CD4-positive, alpha-beta T cell (primary cell): ENCODE measurements around the gene FYCO1. TPM values are rescaled to one million over a fixed set of nuclear protein-coding genes. Genes with fewer than 3 reads are reported as not detected.

Experiments used
- ATAC-seq: fragments of 200-7000 bp; cut with Tn5 transposase; one replicate; pipeline ENCODE4 v1.10.0; 2022; ENCODE audit warnings: mild to moderate bottlenecking; ENCODE audit not compliant: poor library complexity
- CTCF ChIA-PET: fragments of 350-600 bp; sonication (Branson Sonifier 250); formaldehyde crosslinking; loops from one replicate; lab custom pipeline; 2021; ENCODE audit warnings: antibody characterized with exemption, inconsistent platforms; lab: Charles Lee
- POLR2A ChIA-PET: fragments of 350-600 bp; sonication (Branson Sonifier 250); formaldehyde crosslinking; loops from one replicate; lab custom pipeline; 2021; ENCODE audit warnings: antibody characterized with exemption, inconsistent platforms; lab: Charles Lee
- DNase-seq, 14 experiments: peaks; one replicate each; pipeline ENCODE4 v3.0.0-alpha.2; 2013 to 2020; ENCODE audit warnings: mixed read lengths in 2 of 14
- H3K27ac ChIP-seq, 2 donors: one replicate each; pipeline versions ENCODE4 v1.5.1 to v1.7.0; 2013; ENCODE audit warnings: low read length in 2 of 2, low read depth in 1 of 2, mild to moderate bottlenecking in 1 of 2
- H3K27me3 ChIP-seq, 2 experiments: 1 replicate in 1 of 2; 2 replicates in 1 of 2; pipeline versions ENCODE4 v1.6.1 to v1.7.0; 2013; ENCODE audit warnings: low read length in 2 of 2, control low read depth in 1 of 2, mild to moderate bottlenecking in 1 of 2, moderate library complexity in 1 of 2; ENCODE audit not compliant: insufficient read depth in 2 of 2, control insufficient read depth in 1 of 2
- H3K36me3 ChIP-seq: one replicate; pipeline ENCODE4 v1.6.1; 2013; ENCODE audit warnings: low read length, control low read depth; ENCODE audit not compliant: insufficient read depth
- H3K4me1 ChIP-seq: one replicate; pipeline ENCODE4 v1.6.1; 2013; ENCODE audit warnings: low read length, control low read depth; ENCODE audit not compliant: insufficient read depth
- H3K4me3 ChIP-seq: one replicate; pipeline ENCODE4 v1.5.1; 2013; ENCODE audit warnings: mild to moderate bottlenecking, low read length, moderate library complexity
- H3K9me3 ChIP-seq, 2 experiments: 1 replicate in 1 of 2; 2 replicates in 1 of 2; pipeline versions ENCODE4 v1.6.1 to v1.7.0; 2013; ENCODE audit warnings: low read length in 2 of 2, mild to moderate bottlenecking in 2 of 2, control low read depth in 1 of 2, moderate library complexity in 1 of 2; ENCODE audit not compliant: control insufficient read depth in 1 of 2, insufficient read depth in 1 of 2
- H3K27ac Mint-ChIP-seq: one replicate; pipeline ENCODE4 v1.8.0; 2020; ENCODE audit warnings: mixed read lengths
- H3K27me3 Mint-ChIP-seq: one replicate; pipeline ENCODE4 v1.8.0; 2021; ENCODE audit warnings: mixed read lengths
- H3K36me3 Mint-ChIP-seq: one replicate; pipeline ENCODE4 v1.8.0; 2021; ENCODE audit warnings: low read depth, mixed read lengths
- H3K4me1 Mint-ChIP-seq: one replicate; pipeline ENCODE4 v1.8.0; 2021; ENCODE audit warnings: low read depth, mixed read lengths
- H3K4me3 Mint-ChIP-seq: one replicate; pipeline ENCODE4 v1.8.0; 2020; ENCODE audit warnings: mild to moderate bottlenecking, mixed read lengths
- H3K9me3 Mint-ChIP-seq: one replicate; pipeline ENCODE4 v1.8.0; 2020; ENCODE audit warnings: mixed read lengths
- intact Hi-C, 2 experiments: fragments of 100-400 bp; cut with DNase I in 1 of 2; cut with micrococcal nuclease in 1 of 2; formaldehyde crosslinking; loops; one replicate each; pipeline versions ENCODE4 v1.15.1 to v1.9.0; 2023 to 2025; cut with DNase I, micrococcal nuclease
- total RNA-seq, 174 experiments: library from RNA in 2 of 174; stranded (reverse) in 2 of 174; gene quantifications; one replicate each; pipeline ENCODE4 v1.2.3 and lab custom pipeline; 2021 to 2026
- TF ChIP-seq, protein P1 (sequence below): fragments of 200-600 bp; IDR thresholded peaks from one replicate; pipeline ENCODE4 v1.8.0; 2022; ENCODE audit warnings: antibody characterized with exemption, mild to moderate bottlenecking

FYCO1 gene
- total RNA-seq, 2 experiments from 2014 or later = 17.4 to 20.1 TPM

DNA sequence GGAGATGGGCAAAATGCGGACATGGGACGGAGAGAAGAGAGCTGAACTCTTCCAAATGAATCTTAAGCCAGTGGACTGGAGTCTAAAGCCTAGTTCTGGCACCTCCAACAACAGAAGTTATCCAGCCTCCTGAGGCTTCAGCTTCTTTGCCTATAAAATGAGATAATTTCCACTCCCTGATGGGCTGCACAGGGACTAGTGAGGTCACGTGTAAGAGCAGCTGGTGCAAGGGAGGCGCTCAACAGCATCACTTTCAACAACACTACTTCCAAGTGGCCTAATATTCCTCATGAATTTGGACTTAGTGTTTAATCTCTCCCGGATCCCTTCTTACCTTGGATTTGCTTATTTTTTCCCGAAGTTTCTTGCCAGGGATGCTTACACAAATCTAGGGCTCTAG is 43.7 kb downstream of the FYCO1 start:
- Histone ChIP-seq H3K4me3 (no peak overlapping the region), H3K4me1 (peaks cover 63% of the 10 kb centered on the region), H3K27me3 (no peaks in the 10 kb centered on the region), H3K9me3 (no peaks in the 10 kb centered on the region), H3K36me3 (peaks cover 93% of the 10 kb centered on the region), H3K27ac (peak overlapping the region in 1 of 2 donors; percentile 37)
- Mint-ChIP-seq H3K36me3 (peaks cover 97% of the 10 kb centered on the region), H3K27ac (peak overlapping the region; percentile 80), H3K27me3 (no peaks in the 10 kb centered on the region), H3K4me1 (peaks cover 50% of the 10 kb centered on the region), H3K4me3 (no peak overlapping the region), H3K9me3 (no peaks in the 10 kb centered on the region)
- ATAC-seq (no peak), DNase-seq (no peak)
- POLR2A ChIA-PET = interaction anchor here (1.1 kb wide), 1 partner anchor 116 kb away, joined by 3 read pairs; no protein-coding TSS in a partner anchor
- CTCF ChIA-PET = interaction anchor here (2.6 kb wide), 1 partner anchor 127 kb away, joined by 8 read pairs; no protein-coding TSS in a partner anchor
- intact Hi-C loops = loop anchor here in 1 of 2 experiments (5.0 kb wide), 1 partner anchor 40 kb away; no protein-coding TSS in a partner anchor
- TF ChIP-seq, protein P1, sequence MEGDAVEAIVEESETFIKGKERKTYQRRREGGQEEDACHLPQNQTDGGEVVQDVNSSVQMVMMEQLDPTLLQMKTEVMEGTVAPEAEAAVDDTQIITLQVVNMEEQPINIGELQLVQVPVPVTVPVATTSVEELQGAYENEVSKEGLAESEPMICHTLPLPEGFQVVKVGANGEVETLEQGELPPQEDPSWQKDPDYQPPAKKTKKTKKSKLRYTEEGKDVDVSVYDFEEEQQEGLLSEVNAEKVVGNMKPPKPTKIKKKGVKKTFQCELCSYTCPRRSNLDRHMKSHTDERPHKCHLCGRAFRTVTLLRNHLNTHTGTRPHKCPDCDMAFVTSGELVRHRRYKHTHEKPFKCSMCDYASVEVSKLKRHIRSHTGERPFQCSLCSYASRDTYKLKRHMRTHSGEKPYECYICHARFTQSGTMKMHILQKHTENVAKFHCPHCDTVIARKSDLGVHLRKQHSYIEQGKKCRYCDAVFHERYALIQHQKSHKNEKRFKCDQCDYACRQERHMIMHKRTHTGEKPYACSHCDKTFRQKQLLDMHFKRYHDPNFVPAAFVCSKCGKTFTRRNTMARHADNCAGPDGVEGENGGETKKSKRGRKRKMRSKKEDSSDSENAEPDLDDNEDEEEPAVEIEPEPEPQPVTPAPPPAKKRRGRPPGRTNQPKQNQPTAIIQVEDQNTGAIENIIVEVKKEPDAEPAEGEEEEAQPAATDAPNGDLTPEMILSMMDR = no peak

DNA sequence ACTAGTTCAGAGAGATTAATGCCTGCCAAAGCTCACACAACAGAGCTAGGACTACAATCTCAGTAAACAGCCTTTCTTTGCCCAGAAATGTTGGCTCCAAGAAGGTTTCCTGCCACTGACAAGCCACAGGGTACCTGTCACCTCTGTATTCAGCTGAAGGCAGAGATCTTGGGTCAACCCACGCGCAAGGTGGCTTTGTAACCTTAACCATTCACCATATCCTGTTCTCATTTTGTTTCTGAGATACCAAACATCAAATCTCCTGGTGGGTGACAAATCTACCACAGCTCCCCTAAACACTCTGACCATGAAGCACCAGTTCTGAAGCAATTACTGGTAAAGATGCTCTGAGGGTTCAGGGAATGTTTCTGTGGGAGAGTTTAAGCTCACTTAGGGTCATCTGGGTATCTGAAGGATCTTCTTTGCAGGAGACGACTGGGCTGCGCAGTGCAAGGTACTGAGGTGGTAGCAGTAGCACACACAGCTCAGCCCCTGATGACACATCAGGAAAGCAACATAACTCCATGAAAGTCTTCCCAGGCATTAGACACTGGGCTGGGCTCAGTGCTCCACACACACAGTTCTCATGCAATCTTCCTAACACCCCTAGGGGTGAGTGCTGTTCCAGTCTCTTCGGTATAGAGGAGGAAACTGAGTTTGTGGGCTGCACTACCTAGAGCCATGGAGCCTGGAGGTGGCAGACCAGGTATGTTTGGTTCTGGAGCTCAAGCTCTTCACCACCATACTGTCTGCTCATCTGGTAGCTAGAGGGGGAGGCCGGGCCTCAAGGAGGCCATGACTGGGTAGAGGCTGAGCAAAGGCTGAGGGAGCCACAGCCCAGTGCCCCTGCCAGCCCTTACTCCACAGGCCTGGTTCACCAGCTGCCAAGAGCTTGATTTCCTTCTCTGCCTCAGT is 44.7 kb downstream of the FYCO1 start:
- intact Hi-C loops = loop anchor here in 1 of 2 experiments (5.0 kb wide), 1 partner anchor 41 kb away; no protein-coding TSS in a partner anchor
- peak; percentile 84 for ATAC-seq
- Mint-ChIP-seq H3K4me1 (peaks cover 59% of the 10 kb centered on the region), H3K9me3 (no peaks in the 10 kb centered on the region), H3K27me3 (no peaks in the 10 kb centered on the region), H3K36me3 (peaks cover 98% of the 10 kb centered on the region), H3K27ac (peak overlapping the region; percentile 80), H3K4me3 (no peak overlapping the region)
- Histone ChIP-seq H3K36me3 (peaks cover 92% of the 10 kb centered on the region), H3K4me1 (peaks cover 73% of the 10 kb centered on the region), H3K9me3 (no peaks in the 10 kb centered on the region), H3K4me3 (no peak overlapping the region), H3K27me3 (no peaks in the 10 kb centered on the region), H3K27ac (peak overlapping the region in 1 of 2 donors; percentile 79)
- TF ChIP-seq, protein P1 = no peak
- peak in 10 of 14 experiments; percentile 20 to 80 (median 34) for DNase-seq
- ChIA-PET CTCF (interaction anchor here (0.9 to 2.6 kb wide), 4 partner anchors 10 to 128 kb away, joined by 3 to 9 read pairs (median 6); no protein-coding TSS in a partner anchor), POLR2A (interaction anchor here (0.7 to 1.7 kb wide), 12 partner anchors 11 to 117 kb away, joined by 3 to 9 read pairs (median 4); partner anchors contain the start of gene FYCO1)

DNA sequence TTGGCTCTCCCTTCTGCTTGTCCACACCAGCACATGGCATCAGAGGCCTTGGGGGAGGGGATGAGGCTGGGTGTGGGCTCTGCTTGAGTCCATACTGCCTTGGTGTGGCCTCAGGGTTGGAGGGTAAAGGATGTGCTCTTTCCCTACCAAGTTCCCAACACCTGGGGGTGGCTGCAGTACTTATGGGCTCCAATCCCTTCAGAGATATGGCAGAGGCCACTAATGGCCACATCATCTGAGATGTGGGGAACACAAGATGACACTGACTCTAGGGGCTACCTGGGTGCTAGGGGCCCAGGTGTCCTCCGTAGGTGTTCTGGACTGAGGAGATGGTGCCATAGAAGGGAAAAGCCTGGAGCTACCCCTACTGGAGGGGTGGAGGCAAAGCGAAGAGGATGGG is 45.5 kb downstream of the FYCO1 start:
- Mint-ChIP-seq H3K4me3 (no peak overlapping the region), H3K27ac (peak overlapping the region; percentile 80), H3K4me1 (peaks cover 67% of the 10 kb centered on the region), H3K27me3 (no peaks in the 10 kb centered on the region), H3K36me3 (peaks cover 98% of the 10 kb centered on the region), H3K9me3 (no peaks in the 10 kb centered on the region)
- intact Hi-C loops = loop anchor here in 1 of 2 experiments (5.0 kb wide), 1 partner anchor 42 kb away; no protein-coding TSS in a partner anchor
- POLR2A ChIA-PET = interaction anchor here (0.9 to 1.7 kb wide), 9 partner anchors 11 to 118 kb away, joined by 3 to 9 read pairs (median 4); partner anchors contain the start of gene FYCO1
- DNase-seq (no peak), ATAC-seq (no peak)
- Histone ChIP-seq H3K27me3 (no peaks in the 10 kb centered on the region), H3K4me3 (no peak overlapping the region), H3K4me1 (peaks cover 81% of the 10 kb centered on the region), H3K9me3 (no peaks in the 10 kb centered on the region), H3K27ac (peak overlapping the region in 1 of 2 donors; percentile 79), H3K36me3 (peaks cover 87% of the 10 kb centered on the region)
- CTCF ChIA-PET = interaction anchor here (0.9 to 1.3 kb wide), 3 partner anchors 10 to 15 kb away, joined by 3 to 9 read pairs (median 3); no protein-coding TSS in a partner anchor
- TF ChIP-seq, protein P1 = no peak
